HepG2 (cell line): ENCODE data around the gene GOLT1A. TPM values are rescaled to one million over a fixed set of nuclear protein-coding genes. Genes with fewer than 3 reads are reported as not detected.

Source experiments
- ATAC-seq: fragments of 200-7000 bp; cut with Tn5 transposase; 3 replicates; pipeline ENCODE4 v1.9.1; 2020; ENCODE audit warnings: mild to moderate bottlenecking, moderate library complexity
- BruUV-seq: library from RNA; stranded (reverse); fragments of 400-500 nt; replicated peaks from 2 replicates; lab custom pipeline; 2021; lab: Mats Ljungman, UMichigan
- CTCF ChIA-PET: fragments of 300-600 bp; formaldehyde crosslinking; extraction: SDS; loops from one replicate; lab custom pipeline; 2021; ENCODE audit warnings: low total read pairs, inconsistent platforms, low intra/inter-chr PET ratio; lab: Yijun Ruan, JAX
- POLR2A ChIA-PET: fragments of 350-600 bp; sonication (Branson Sonifier 250); formaldehyde crosslinking; loops from one replicate; lab custom pipeline; 2020; ENCODE audit warnings: antibody characterized with exemption, inconsistent platforms; lab: Yijun Ruan, JAX
- DNase-seq: peaks from one replicate; pipeline ENCODE4 v3.0.0-alpha.2; 2015; ENCODE audit warnings: low spot score
- FAIRE-seq: peaks from 3 replicates; lab custom pipeline; 2011; peaks lifted over from hg19 to GRCh38; lab: Jason Lieb, UNC
- H2AFZ ChIP-seq: one replicate; pipeline ENCODE4 v1.6.1; 2011; ENCODE audit warnings: low read length, inconsistent platforms
- H3K27ac ChIP-seq: fragments of 300-600 bp; 3 replicates; pipeline ENCODE4 v1.8.0; 2011; ENCODE audit warnings: mixed run types, mild to moderate bottlenecking, mixed read lengths, low read length, inconsistent platforms; ENCODE audit not compliant: insufficient read depth; ENCODE audit errors: extremely low read length
- H3K27me3 ChIP-seq, 2 experiments: fragments of 200-600 bp in 1 of 2; 2 replicates in 1 of 2; 3 replicates in 1 of 2; pipeline versions ENCODE4 v1.6.0 to v1.8.0; 2011; ENCODE audit warnings: low read length in 2 of 2, mild to moderate bottlenecking in 2 of 2, moderate library complexity in 2 of 2, inconsistent platforms in 1 of 2; ENCODE audit not compliant: insufficient read depth in 2 of 2, control insufficient read depth in 1 of 2
- H3K36me3 ChIP-seq, 2 experiments: fragments of 200-600 bp in 1 of 2; replicated peaks in 1 of 2; 2 replicates in 1 of 2; 3 replicates in 1 of 2; pipeline versions ENCODE4 v1.5.1 to v1.8.0; 2011; ENCODE audit warnings: low read length in 2 of 2, inconsistent platforms in 1 of 2; ENCODE audit not compliant: insufficient read depth in 2 of 2, control insufficient read depth in 1 of 2
- H3K4me1 ChIP-seq: 2 replicates; pipeline ENCODE4 v1.5.1; 2012; ENCODE audit warnings: low read length, inconsistent platforms; ENCODE audit not compliant: insufficient read depth
- H3K4me2 ChIP-seq: 2 replicates; pipeline ENCODE4 v1.6.0; 2011; ENCODE audit warnings: low read depth, low read length, inconsistent platforms
- H3K4me3 ChIP-seq, 3 experiments: fragments of 200-600 bp in 1 of 3; sonication (generic), shearing (Covaris generic) in 1 of 3; replicated peaks in 1 of 3; 2 replicates each; pipeline ENCODE4 v1.5.1; 2011 to 2016; ENCODE audit warnings: low read length in 3 of 3, inconsistent platforms in 2 of 3, low read depth in 2 of 3, mild to moderate bottlenecking in 2 of 3, control low read depth in 1 of 3, mixed read lengths in 1 of 3; ENCODE audit not compliant: insufficient read depth in 1 of 3
- H3K79me2 ChIP-seq: one replicate; pipeline ENCODE4 v1.6.1; 2011; ENCODE audit warnings: low read length, inconsistent platforms; ENCODE audit not compliant: insufficient read depth
- H3K9ac ChIP-seq: 2 replicates; pipeline ENCODE4 v1.6.0; 2011; ENCODE audit warnings: mild to moderate bottlenecking, low read depth, low read length, inconsistent platforms; ENCODE audit not compliant: insufficient read depth
- H3K9me3 ChIP-seq: 2 replicates; pipeline ENCODE4 v1.5.1; 2012; ENCODE audit warnings: mild to moderate bottlenecking, low read length
- H4K20me1 ChIP-seq: 2 replicates; pipeline ENCODE4 v1.6.0; 2011; ENCODE audit warnings: inconsistent platforms, mild to moderate bottlenecking, low read length, moderate library complexity; ENCODE audit not compliant: insufficient read depth
- ATF7 ChIP-seq, 2 experiments: fragments of 450-650 bp in 1 of 2; sonication (generic) in 1 of 2; formaldehyde crosslinking in 1 of 2; IDR thresholded peaks; 2 replicates each; pipeline versions ENCODE4 v1.4.0 to v1.6.1; 2016 to 2020; ENCODE audit warnings: antibody characterized with exemption in 1 of 2, mild to moderate bottlenecking in 1 of 2, missing genetic modification reagents in 1 of 2
- HCFC1 ChIP-seq: fragments of 150-350 bp; IDR thresholded peaks from 2 replicates; pipeline ENCODE4 v1.6.1; 2014; ENCODE audit warnings: low read depth, low read length
- ISX ChIP-seq: sonication (generic); formaldehyde crosslinking; conservative IDR thresholded peaks from 2 replicates; pipeline ENCODE4 v1.5.0; 2020; ENCODE audit warnings: missing genetic modification reagents
- KLF12 ChIP-seq: sonication (generic); formaldehyde crosslinking; IDR thresholded peaks from 2 replicates; pipeline ENCODE4 v1.4.0; 2020; ENCODE audit warnings: missing genetic modification reagents, borderline replicate concordance
- MEIS2 ChIP-seq: sonication (generic); formaldehyde crosslinking; IDR thresholded peaks from 2 replicates; pipeline ENCODE4 v1.9.0; 2021; ENCODE audit warnings: mild to moderate bottlenecking, missing genetic modification reagents
- SNRNP70 ChIP-seq: fragments of 200-400 bp; formaldehyde crosslinking; IDR thresholded peaks from 2 replicates; pipeline ENCODE4 v1.6.1; 2017; ENCODE audit warnings: mild to moderate bottlenecking, low read depth, low read length, moderate library complexity
- TAF1 ChIP-seq: sonication (generic); formaldehyde crosslinking; IDR thresholded peaks from 2 replicates; pipeline ENCODE4 v1.4.0; 2020; ENCODE audit warnings: missing genetic modification reagents
- TSC22D2 ChIP-seq: sonication (generic); formaldehyde crosslinking; IDR thresholded peaks from 2 replicates; pipeline ENCODE4 v1.5.1; 2020; ENCODE audit warnings: missing genetic modification reagents, mild to moderate bottlenecking, borderline replicate concordance
- ZNF329 ChIP-seq: sonication (generic); formaldehyde crosslinking; IDR thresholded peaks from 2 replicates; pipeline ENCODE4 v1.9.0; 2021; ENCODE audit warnings: low read depth, mild to moderate bottlenecking, missing genetic modification reagents
- WGBS: methylation state at CpG from one replicate; pipeline ENCODE4 v1.1.6; 2017; ENCODE audit warnings: low lambda C conversion rate; 5-methylcytosine and 5-hydroxymethylcytosine counted together
- in situ Hi-C: cut with HindIII; loops from 2 replicates; pipeline ENCODE4 v1.10.0; 2017; ENCODE audit warnings: low pct_unique_long_range_greater_than_20kb; ENCODE audit not compliant: extremely low pct_ligation_motif_present
- intact Hi-C: fragments of 100-400 bp; cut with micrococcal nuclease; formaldehyde crosslinking; loops from one replicate; pipeline ENCODE4 v1.10.0; 2022; ENCODE audit not compliant: unreplicated experiment
- polyA plus RNA-seq, 8 experiments: library from polyadenylated mRNA; depleted of rRNA in 3 of 8; stranded (reverse) in 7 of 8; unstranded in 1 of 8; fragments of >200 nt; fragmentation: Illumina TruSeq in 4 of 8; extraction: Trizol in 4 of 8; gene quantifications; 2 replicates each; pipeline versions ENCODE4 v1.2.1 to v1.2.3, GENCODE V29; 2011 to 2016; ENCODE audit warnings: low read depth in 4 of 8, missing spikeins in 1 of 8, mixed read lengths in 1 of 8; ENCODE audit not compliant: insufficient read depth in 1 of 8
- total RNA-seq, 5 experiments: library from RNA; depleted of rRNA; stranded (reverse); fragments of >200 nt; fragmentation: Illumina TruSeq; extraction: Trizol; gene quantifications; 2 replicates each; pipeline ENCODE4 v1.2.3, GENCODE V29; 2016; ENCODE audit warnings: low read depth in 1 of 5

Gene GOLT1A
- total and polyA plus RNA-seq, 2 of the 13 experiments (the other 11 are each of a cell fraction or from before 2014, with no cell fraction given): 25.8 to 28.0 TPM

- TF ChIP-seq MEIS2: no peak
- TF ChIP-seq ATF7 (IDR thresholded peaks at IDR 0.05): no peak
- TF ChIP-seq ATF7 (CRISPR knock-in tag; IDR thresholded peaks at IDR 0.05): no peak
- TF ChIP-seq KLF12 (CRISPR knock-in tag): no peak
These were observed 49.6 kb upstream of the GOLT1A start (continued) for GRCh38 chr1:204263254-204263910.

- ChIA-PET POLR2A (no interaction called here), CTCF (no interaction called here)
- BruUV-seq: no TSS peak
- Histone ChIP-seq H4K20me1 (no peaks in the 10 kb centered on the region), H3K79me2 (no peaks in the 10 kb centered on the region), H3K27me3 (no peaks in the 10 kb centered on the region), H3K27ac (no peak overlapping the region), H3K36me3 (peaks cover 10 to 34% of the 10 kb centered on the region in 2 experiments; a peak in 4 of 5 replicates), H3K9ac (no peak overlapping the region), H3K4me3 (no peak overlapping the region), H2AFZ (no peak overlapping the region), H3K9me3 (no peaks in the 10 kb centered on the region), H3K4me1 (peaks cover 41% of the 10 kb centered on the region), H3K4me2 (no peak overlapping the region)
- DNase-seq (no peak), ATAC-seq (no peak), FAIRE-seq (no peak)
- TF ChIP-seq TAF1 (CRISPR knock-in tag): no peak
- no peak for TF ChIP-seq ISX (CRISPR knock-in tag)
- TF ChIP-seq HCFC1: no peak
- TF ChIP-seq KLF12 (CRISPR knock-in tag): no peak
- TF ChIP-seq TSC22D2 (CRISPR knock-in tag): no peak
- no peak for TF ChIP-seq ZNF329 (CRISPR knock-in tag)
- TF ChIP-seq SNRNP70: no peak
- in situ Hi-C loops: loop anchor here (5.0 kb wide), 1 partner anchor 100 kb away; no protein-coding TSS in a partner anchor
- 96% methylated on average over 12 of the region's 13 CpGs for WGBS
- intact Hi-C loops: no loop called here
These were observed 48.9 kb upstream of the GOLT1A start for GRCh38 chr1:204262506-204263253.
